ENCODE results near the gene PSMF1.

GRCh38 chr20:1101533-1101932 is 16.9 kb upstream of the PSMF1 start:
- TF ChIP-seq POLR2A (IDR thresholded peaks at IDR 0.05) = no peak
- TF ChIP-seq, protein P1, sequence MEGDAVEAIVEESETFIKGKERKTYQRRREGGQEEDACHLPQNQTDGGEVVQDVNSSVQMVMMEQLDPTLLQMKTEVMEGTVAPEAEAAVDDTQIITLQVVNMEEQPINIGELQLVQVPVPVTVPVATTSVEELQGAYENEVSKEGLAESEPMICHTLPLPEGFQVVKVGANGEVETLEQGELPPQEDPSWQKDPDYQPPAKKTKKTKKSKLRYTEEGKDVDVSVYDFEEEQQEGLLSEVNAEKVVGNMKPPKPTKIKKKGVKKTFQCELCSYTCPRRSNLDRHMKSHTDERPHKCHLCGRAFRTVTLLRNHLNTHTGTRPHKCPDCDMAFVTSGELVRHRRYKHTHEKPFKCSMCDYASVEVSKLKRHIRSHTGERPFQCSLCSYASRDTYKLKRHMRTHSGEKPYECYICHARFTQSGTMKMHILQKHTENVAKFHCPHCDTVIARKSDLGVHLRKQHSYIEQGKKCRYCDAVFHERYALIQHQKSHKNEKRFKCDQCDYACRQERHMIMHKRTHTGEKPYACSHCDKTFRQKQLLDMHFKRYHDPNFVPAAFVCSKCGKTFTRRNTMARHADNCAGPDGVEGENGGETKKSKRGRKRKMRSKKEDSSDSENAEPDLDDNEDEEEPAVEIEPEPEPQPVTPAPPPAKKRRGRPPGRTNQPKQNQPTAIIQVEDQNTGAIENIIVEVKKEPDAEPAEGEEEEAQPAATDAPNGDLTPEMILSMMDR (IDR thresholded peaks at IDR 0.05) = no peak

Measured in Peyer's patch (tissue), 4 donors.